GM18502 (cell line): ENCODE data around the gene GPR55.
A peak's percentile ranks its signal among the peaks of the same experiment; 100 is the strongest.
"Not testable (repeated sequence)": the region's sequence is repeated elsewhere in the genome, so short reads cannot be mapped to it uniquely, and the experiment has no call there.

Experiments used
- ATAC-seq: cut with Tn5 transposase; IDR thresholded peaks from one replicate; pipeline ENCODE4 v1.9.1; 2021; ENCODE audit warnings: mild to moderate bottlenecking; ENCODE audit not compliant: unreplicated experiment, poor library complexity

Gene GPR55

GRCh38 chr2:230924470-230925341 is at the start of gene GPR55:
Gene GPR55, minus strand, starts transcription at chr2:230925242. Its CDS starts 14,280 bp downstream, at chr2:230910962.
- peak; percentile 36 for ATAC-seq

GRCh38 chr2:230974096-230974913 is 49.3 kb upstream of the GPR55 start:
- peak; percentile 82 for ATAC-seq

GRCh38 chr2:230972046-230972445 is 47.0 kb upstream of the GPR55 start:
- no peak for ATAC-seq

- no peak for ATAC-seq
These were observed 44.6 kb upstream of the GPR55 start for GRCh38 chr2:230969659-230970015.

GRCh38 chr2:230968921-230969658 is 44.0 kb upstream of the GPR55 start:
- no peak for ATAC-seq

- ATAC-seq: not testable (repeated sequence)
These were observed 43.3 kb upstream of the GPR55 start for GRCh38 chr2:230968314-230968713.

GRCh38 chr2:230967113-230967512 is 42.1 kb upstream of the GPR55 start:
- no peak for ATAC-seq

GRCh38 chr2:230964136-230964730 is 39.2 kb upstream of the GPR55 start:
- no peak for ATAC-seq

- ATAC-seq: no peak
These were observed 36.0 kb upstream of the GPR55 start for GRCh38 chr2:230961091-230961491.

GRCh38 chr2:230960026-230960425 is 35.0 kb upstream of the GPR55 start:
- no peak for ATAC-seq

- no peak for ATAC-seq
These were observed 34.0 kb upstream of the GPR55 start for GRCh38 chr2:230958820-230959756.

GRCh38 chr2:230957756-230958391 is 32.8 kb upstream of the GPR55 start:
- no peak for ATAC-seq

GRCh38 chr2:230956827-230957755 is 32.0 kb upstream of the GPR55 start:
- ATAC-seq: peak; percentile 67

- ATAC-seq: no peak
These were observed 30.2 kb upstream of the GPR55 start for GRCh38 chr2:230955163-230955737.

GRCh38 chr2:230954746-230955145 is 29.7 kb upstream of the GPR55 start:
- ATAC-seq: no peak

GRCh38 chr2:230953845-230954244 is 28.8 kb upstream of the GPR55 start:
- ATAC-seq: peak; percentile 28

GRCh38 chr2:230952226-230952956 is 27.3 kb upstream of the GPR55 start:
- ATAC-seq: no peak
